A172 (cell line): ENCODE results near the gene REPIN1. TPM values are rescaled to one million over a fixed set of nuclear protein-coding genes. Genes with fewer than 3 reads are reported as not detected.
A peak's percentile ranks its signal among the peaks of the same experiment; 100 is the strongest.
"Not testable (repeated sequence)": the region's sequence is repeated elsewhere in the genome, so short reads cannot be mapped to it uniquely, and the experiment has no call there.

Experiments
- DNase-seq: peaks from one replicate; pipeline ENCODE4 v3.0.0-alpha.2; 2015; ENCODE audit warnings: low spot score
- total RNA-seq: library from RNA; depleted of rRNA; stranded (reverse); fragments of >200 nt; shearing (Covaris generic); gene quantifications from 2 replicates; pipeline ENCODE4 v1.2.3, GENCODE V29; 2014

The REPIN1 gene
- total RNA-seq, 1 experiment from 2014 or later = 237 TPM

DNA sequence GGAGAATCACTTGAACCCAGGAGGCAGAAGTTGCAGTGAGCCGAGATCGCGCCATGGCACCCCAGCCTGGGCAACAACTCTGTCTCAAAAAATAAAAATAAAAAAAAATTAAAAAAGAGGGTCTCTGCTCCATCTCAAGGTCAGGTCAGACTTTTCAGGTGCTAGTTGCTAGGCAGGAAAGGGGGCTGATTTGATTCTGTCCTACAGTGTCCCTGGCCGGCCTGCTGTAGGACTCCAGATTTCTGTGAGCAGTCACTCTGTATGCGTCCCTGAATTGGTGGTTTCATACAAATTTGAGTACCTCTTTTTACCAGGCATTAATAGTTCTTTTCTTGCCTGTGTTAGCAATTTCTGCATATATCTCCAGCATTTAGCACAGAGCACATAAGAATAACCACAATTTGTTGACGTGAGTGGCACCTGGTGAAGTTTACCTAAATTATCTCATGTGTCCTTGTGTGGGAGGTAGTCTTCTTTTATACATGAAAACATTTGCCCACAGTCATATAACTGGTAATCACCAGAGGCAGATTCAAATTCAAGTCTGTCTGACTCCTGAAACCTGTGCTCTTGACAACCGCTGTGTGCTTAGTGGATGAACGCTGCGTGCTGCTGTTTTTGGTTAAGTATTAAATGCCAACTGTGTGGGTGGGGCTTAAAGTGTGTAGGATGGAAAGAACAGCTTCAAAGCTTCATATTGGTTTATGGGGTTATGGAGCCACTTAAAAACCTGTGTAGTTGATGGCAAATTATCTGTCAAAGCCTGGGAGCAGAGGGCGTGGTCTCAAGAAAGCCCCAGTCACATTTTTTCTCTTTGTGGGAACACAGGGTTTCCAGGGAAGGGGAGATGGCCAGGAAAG lies 7.3 kb downstream of the REPIN1 start:
- no peak for DNase-seq

DNA sequence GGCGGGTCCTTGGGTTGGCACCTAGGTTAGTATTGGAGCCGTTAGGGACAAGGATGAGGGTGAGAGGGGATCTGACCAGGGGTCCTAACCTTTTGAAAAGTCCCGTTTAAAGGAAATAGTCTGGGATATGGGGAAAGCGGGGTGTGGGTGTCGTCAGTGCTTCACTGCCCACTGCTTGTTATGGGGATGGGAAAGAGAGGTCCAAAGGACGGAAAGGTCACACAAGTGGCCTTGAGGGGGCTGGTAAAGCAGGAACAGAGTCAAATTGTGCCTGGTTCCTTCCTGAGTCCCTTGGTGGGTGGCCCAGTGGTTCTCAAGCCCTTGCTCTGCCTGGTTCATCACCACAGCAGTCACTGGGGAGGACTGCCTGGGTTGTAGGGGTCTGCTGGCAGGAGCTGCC lies 7.9 kb downstream of the REPIN1 start:
- DNase-seq = no peak

DNA sequence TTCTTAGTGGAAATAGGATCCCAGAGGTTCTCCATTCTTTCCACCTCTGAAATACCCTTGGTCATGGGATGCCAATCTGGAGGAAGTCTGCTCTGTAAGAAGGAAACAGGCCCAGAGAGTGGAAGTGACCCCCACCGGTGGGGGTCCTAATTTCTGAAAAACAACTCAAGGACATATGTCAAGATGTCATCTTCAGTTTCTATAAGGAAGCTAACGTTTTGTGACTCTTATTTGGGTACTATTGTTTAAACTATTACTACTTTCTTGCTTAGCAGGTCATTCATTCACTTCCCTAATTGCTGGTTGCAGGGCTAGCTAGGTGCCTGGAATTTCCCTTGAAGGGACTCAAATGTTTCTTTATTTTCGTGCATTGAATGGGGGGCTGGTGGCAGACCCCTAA lies 8.6 kb downstream of the REPIN1 start:
- DNase-seq = no peak

DNA sequence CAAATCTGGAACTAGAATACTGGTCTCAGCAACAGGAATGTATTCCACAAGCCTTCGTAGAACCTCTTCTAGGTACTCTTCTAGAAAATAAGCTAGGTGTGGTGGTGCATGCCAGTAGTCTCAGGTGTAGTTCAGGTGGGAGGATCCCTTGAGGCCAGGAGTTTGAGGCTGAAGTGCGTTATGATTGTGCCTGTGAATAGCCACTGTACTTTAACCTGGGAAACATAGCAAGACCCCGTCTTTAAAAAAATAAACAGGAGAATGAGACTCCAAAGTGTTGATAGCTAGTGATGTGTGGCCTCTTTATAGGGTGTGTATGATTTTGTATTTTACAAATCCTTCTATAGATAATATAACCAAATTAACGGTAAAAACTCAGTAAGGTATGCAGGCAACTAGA lies 9.0 kb downstream of the REPIN1 start:
- DNase-seq = no peak

DNA sequence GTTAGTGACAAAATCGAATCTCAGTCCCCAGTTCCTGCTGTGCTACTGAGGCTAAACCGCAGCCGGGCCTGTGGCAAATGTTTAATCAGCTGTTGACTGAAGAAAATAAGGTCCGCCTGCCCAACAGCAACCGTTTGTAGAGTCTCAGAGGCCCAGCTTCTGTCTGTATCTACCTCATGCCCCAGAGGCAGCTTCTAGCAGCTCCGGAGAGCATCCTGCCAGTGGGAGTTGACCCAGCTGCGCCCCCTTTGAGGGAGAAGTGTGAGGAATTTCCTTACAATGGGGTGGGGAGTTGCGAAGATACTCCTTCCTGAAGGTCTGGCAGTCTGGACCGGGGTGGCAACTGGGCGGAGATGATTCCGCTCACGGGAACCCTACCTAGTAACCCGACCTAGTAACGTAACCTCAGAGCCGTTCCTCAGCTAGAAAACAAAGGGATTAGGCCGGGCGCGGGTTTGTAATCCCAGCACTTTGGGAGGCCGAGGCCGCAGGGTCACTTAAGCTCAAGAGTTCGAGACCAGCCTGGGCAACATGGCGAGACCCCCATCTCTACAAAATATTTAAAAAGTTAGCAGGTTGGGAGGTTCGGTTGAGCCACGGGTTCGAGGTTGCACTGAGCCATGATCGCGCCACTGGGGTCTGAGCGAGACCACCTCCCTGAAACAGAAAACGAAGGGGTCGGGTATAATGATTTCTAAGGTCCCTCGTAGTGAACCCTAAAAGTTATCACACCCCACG lies 9.7 kb downstream of the REPIN1 start:
- peak; percentile 90 for DNase-seq

DNA sequence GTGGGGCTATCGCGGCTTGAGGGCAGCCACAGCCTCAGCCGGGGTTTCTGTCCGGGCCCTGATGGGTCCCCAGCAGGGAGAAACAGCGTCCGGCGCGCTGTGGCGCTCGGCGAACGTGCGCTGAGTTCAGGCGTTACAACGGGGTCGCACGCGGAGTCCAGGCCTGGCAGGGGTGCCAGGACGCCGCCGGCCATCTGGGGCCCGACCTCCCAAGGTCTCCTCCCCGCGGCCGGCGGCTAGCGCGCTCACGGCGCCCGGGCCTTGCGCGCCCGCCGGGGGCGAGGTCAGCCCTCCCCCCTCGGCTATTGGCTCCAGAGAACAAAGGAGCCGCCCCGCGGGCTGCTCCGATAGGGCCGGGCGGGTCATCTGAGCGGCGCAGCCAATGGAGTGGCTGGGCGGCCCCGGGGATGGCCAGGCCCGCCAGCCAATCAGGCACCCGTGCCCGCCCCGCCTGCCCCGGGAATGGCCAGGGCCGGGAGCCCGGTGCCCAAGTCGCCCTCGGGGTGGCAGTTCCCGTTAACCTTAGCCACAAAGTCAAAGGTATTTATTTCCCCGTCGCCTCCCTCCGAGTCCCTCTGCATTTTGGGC lies 10.3 kb downstream of the REPIN1 start, which contains the start of gene ZNF775:
Gene ZNF775 (plus strand): TSS at position 478 of the 588 bp plus-strand sequence. CDS start 9,141 bp downstream, outside the sequence.
- peak; percentile 88 for DNase-seq

DNA sequence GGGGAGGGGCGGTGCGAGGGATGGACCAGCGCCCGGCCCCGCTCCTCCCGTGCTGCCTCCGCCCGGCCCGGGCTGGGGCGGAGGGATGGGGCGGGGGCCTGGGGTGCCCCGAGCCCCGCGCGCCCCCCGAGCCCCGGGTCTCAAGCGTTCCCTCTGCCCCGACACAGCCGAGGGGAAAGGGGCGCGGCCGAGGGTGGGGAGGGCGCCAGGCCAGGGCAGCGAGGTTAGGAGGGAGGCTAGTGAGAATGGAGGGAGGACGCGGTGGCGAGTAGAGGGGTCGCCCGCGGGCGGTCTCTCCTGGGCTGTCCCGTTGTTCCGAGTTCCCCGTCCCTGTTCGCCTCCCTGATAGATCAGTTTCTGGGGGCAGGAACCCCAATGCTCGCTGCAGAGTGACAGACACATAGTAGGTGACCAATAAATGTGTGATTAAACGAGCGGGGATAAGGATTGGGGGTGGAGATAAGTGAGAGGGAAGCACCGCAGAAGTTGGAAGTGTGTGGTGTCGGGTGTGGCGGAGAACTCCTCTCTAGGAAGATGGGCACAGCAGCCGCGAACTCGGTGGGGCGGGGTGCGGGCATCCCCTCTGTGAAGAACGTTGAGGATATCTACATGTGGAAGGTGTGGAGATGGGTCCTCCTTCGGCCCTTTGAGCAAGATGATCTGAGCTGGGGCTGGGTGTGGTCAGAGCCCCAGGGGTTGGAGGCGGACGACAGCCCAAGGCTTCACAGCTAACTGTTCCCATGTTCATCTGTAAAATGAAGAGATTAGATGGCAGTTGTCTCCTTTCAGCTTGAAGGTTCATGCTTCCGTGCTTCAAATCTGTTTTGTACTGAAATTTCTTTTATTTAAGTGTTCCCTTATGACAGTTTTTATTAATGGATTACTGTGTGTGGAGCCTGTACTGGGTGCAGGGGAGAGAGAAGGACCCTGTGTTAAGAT lies 11.1 kb downstream of the REPIN1 start:
- peak; percentile 50 for DNase-seq

DNA sequence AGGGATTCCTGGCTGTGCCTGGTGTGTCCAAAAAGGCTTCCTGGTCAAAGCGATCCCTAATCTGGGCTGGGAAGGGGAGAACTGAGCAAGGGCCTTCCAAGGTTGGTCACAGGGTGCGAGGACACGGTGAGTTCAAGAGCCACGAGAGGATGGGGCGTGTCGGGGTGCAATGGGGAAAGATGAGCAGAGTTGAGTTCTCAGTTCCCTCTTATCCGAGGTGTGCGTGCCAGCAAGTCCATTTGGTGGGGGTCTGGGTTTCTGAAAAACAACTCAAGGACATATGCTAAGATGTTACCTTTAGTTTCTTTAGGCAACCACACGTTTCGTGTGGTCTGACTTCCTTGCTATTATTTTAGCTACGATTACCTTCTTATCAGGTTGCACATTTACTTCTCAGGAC lies 11.8 kb downstream of the REPIN1 start:
- no peak for DNase-seq

DNA sequence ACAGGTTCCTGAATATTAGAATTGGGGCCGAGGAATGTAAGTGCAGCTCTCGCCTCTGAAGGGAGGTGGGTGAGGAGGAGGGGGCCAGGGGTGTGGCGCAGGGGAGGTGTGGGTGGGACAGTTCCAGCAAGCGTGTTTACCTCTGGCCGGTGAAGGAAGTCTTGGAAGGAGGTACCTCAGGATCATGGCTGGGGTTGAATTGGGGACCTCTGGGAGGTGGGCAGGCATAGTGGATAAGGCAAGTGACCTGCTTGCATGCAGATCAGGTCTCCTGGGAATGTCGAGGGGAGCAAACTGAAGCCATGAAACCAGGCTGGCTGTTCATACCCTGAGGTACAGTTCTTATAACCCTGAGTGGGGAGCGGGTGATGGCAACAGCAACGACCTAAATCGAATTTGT lies 12.5 kb downstream of the REPIN1 start:
- DNase-seq = no peak

DNA sequence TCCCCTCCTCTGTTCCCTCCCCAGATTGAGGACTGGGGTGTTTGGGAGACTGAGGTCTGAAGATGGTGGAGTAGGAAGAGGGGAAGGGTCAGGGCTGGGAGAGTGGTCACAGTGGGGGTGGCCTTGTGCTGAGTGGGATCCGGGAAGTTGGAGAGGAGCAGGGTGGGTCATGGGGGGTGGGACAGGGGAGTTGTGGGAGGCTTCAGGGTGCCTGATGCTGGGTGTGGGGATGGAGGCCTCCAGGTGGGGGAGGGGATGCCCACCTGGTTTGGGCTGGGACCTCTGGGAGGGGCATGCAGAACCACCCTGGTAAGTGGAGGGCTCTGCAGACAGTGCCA lies 13.1 kb downstream of the REPIN1 start:
- no peak for DNase-seq

DNA sequence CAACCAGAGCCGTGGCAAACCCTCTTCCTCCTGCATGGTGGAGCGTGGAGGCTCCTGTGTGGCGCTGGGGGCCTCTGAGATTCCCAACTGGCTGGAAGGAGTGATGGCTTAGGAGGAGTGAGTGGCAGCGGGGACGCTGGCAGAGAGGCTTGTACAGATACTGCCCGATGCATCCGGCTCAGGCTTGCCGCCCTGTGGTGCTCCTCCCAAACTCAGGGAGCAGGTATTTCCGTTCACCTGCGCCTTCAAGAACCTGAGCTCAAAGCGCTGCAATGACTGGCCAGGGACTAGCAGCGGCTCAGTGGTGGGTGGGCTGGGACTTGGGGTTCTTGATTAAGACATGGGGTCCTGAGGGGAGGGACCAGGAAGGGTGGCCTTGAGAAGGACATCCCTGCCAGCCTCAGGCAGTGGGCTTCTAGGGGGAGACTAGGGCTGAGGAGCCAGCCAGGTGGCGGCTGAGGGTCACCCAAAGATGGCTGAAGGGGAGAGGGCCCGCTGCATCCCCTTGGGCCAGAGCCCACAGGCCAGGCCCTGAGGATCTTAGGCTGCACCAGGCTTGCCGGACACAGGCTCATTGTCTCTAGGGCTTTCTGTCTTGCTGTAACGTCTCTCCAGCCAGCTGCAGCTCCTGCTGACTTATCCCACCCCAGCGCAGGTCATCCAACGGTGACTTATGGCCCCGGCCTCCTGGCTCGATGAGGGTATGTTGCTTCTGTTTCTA lies 13.7 kb downstream of the REPIN1 start:
- no peak for DNase-seq

DNA sequence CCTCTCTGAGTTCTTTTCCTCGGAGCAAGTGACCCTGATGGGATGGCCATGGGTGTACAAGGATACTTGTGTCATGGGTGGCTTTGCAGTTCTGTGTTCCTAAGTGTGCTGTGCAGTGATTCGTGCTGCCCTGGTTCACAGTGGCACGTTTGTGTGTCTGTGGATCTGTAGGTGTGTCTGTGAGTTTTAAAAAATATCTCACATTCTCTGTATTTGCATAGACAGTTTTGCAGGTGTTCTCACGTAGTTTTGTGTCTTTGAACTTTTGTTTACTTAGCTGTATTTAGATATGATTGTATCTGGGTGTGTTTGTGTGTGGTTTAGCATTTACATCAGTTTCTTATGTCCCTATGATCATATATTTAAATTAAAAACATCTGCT lies 14.2 kb downstream of the REPIN1 start:
- no peak for DNase-seq

DNA sequence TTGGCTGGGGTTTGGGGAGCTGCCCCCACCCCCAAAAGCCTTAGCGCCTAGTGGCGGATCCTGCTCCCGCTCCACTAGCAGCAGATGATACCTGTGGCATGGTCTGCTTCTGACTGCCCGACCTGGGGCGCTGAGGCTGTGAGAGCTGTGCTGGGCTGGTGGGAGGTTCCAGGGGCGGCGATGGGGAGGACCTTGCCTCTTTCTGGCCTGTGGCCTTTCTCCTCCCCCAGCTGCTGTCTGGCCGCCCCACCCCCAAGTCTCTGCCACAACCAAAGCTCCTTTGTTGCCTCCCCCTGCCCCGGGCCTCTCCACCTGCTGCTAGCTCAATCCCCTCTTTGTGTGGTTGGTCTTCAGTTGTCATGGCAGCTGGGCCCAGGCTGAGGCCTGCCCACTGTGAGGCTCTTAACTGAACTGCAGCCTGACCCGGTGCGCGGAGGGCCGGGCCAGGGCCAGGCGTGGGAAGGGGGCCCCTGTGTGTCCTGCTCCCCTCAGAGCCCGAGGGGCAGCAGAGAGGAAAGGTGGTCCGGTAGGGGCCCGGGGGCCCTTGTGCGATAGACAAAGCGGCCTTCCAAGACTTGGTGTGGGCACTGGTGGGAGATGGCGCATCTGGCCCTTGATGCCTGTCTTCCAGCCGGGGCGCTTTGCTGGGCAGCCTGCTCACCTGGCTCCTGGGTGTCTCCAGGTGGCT lies 15.2 kb downstream of the REPIN1 start:
- DNase-seq = no peak

DNA sequence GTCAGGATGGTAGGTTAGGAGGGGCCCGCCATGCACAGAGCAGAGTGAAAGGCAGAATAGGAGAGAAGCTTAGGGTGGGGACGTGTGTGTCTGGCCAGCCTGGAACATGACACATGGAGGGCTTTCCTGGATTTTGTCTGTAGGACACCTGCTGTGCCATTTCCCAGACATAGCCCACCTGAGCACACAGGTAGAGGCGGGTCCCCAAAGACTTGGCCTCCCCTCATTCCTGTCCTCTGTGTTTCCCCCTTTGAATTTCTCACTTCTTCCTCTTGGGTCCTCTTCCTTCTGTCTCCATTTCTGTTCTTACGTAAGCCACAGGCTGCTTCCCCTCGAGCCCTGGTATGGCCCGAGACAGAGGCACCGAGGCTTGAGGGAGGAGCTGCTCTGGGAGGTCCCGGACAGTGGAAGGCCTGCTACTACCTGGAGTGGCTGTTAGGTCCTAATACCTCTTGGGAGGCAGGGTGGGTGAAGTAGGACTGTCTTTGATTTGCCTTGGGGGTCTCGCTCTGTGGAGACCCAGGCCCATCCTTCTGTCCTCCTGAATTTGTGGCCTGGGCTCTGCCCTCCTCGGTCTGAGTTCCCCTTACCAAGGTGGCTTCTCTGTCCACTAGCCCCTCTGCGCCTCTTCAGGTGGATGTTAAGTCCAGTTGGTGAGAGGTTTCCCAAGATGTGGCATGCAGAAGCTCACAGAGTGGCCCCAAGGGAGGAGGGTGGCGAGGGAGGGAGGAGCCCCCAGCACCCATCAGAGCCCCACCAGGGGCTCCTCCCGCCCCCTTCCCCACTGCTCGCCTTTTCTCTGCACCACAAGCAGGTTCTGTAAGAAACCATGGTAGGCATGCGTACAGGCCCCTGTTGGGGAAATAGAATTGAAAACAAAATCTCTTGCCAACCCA lies 16.0 kb downstream of the REPIN1 start:
- no peak for DNase-seq

DNA sequence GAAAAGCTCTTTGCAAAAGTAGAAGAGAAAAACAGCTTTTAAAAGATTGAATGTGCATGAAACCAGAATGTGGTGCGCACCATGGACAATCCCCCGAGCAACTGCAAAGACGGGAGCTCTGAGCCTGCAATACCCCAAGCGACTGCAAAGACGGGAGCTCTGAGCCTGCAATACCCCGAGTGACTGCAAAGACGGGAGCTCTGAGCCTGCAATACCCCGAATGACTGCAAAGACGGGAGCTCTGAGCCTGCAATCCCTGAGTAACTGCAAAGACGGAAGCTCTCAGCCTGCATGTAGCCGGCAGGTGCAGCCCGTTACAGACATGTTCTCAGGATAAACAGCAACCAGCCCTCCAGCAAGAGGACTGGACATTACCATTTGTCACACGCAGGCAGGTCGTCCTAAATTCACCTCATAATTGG lies 16.7 kb downstream of the REPIN1 start:
- no peak for DNase-seq

DNA sequence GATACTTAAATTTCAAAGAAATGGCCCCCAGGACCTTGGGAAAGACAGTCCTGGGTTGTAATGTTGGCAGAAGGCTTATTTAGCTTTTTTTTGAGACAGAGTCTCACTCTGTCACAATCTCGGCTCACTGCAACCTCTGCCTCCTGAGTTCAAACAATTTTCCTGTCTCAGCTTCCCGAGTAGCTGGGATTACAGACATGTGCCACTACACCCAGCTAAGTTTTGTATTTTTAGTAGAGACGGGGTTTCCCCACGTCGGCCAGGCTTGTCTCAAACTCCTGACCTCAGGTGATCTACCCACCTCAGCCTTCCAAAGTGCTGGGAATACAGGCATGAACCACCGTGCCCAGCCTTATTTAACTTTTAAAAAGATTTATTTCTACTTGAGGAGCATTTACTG lies 17.3 kb downstream of the REPIN1 start:
- DNase-seq = not testable (repeated sequence)

DNA sequence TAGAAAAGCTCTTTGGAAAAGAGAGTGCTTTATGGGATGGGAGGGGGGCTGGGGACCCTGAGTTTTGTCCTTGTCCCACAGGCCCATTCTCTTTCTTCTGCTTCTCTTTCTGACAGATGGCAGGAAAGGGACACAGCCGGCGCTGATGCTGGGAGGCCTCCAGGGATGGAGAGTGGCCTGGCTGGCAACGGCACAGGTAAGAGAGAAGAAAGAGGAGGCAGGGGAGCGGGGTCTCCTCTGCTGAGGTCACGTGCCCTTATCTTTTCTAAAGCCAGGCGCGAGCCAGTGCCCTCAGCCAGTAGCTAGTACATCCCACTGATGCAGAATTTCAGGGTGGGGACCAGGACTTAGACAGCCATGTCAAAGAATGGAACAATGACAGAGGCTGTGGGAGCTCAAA lies 19.7 kb downstream of the REPIN1 start:
- no peak for DNase-seq

DNA sequence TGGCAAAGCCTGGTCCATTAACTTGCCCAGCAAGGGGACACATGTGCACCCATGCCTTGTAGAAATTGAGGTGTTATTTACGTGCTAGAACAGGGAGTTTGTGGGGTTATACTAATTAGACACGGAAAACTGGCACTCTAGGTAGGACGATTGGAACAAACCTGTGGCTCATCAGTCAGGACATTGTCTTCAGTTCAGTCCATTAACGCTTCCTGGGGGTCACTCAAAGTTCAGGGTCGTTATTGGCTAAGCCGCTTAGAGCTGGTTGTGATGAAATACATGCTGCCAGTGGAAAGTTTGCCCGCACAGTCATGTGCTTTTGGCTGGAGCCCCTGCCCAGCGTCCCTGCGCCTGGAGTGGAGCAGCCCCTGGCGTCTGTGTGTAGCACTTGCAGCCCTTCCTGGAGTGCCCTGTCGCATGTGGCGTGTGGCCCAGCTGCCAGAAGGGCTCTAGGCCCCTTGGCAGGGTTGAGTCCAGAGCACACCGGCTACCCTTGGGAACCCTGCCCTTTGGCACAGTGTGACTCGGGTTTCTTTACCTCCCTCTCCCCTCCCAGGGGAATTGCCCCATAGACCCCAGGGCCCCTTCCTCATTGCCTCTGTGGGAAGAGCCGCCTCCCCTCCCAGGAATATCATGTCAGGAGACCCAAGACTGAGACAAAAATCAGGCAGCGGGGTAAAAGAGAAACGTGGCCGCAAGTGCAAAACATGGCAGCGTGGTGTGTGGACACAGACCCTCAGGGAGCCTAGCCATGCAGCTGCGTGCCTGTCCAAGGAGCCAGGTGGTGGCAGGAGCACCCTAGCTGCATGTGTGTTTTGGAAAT lies 20.3 kb downstream of the REPIN1 start:
- DNase-seq = no peak

DNA sequence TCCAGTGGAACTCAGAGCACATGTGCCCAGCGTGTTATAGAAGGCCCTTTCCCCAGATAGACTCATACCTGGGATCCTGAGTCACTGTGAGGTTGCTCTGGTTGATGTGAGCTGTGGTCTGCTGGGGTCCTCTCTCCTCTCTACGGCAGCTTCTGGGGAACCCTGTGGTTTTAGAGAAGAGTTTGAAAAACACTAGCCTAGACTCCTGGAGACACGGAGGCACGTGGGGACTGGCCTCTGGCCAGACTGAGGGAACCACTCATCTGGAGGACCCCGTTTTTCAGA lies 20.9 kb downstream of the REPIN1 start:
- no peak for DNase-seq
